Panc1 (cell line): ENCODE results near the gene DNM3. TPM values are rescaled to one million over a fixed set of nuclear protein-coding genes. Genes with fewer than 3 reads are reported as not detected.

Experiments
- ATAC-seq: fragments of 200-7000 bp; cut with Tn5 transposase; 2 replicates; pipeline ENCODE4 v1.9.1; 2020; ENCODE audit warnings: mild to moderate bottlenecking, moderate library complexity
- BruUV-seq: library from RNA; stranded (reverse); fragments of 400-500 nt; replicated peaks from 2 replicates; lab custom pipeline; 2021; lab: Mats Ljungman, UMichigan
- CTCF ChIA-PET: fragments of 300-600 bp; sonication (Branson Sonifier 250); formaldehyde crosslinking; loops from one replicate; lab custom pipeline; 2022; ENCODE audit warnings: antibody characterized with exemption; lab: Charles Lee
- POLR2A ChIA-PET: fragments of 300-600 bp; sonication (Branson Sonifier 250); formaldehyde crosslinking; loops from one replicate; lab custom pipeline; 2022; ENCODE audit warnings: antibody characterized with exemption; lab: Charles Lee
- DNase-seq: peaks from one replicate; pipeline ENCODE4 v3.0.0-alpha.2; 2010; ENCODE audit warnings: low read depth, low spot score
- H3K27ac ChIP-seq: 2 replicates; pipeline ENCODE4 v1.5.1; 2011; ENCODE audit warnings: mild to moderate bottlenecking, low read length, inconsistent platforms
- H3K27me3 ChIP-seq: fragments of 200-500 bp; sonication (Bioruptor generic); 2 replicates; pipeline ENCODE4 v1.6.0; 2014; ENCODE audit warnings: low read length, inconsistent platforms; ENCODE audit not compliant: control insufficient read depth, insufficient read depth
- H3K36me3 ChIP-seq: fragments of 200-500 bp; sonication (Bioruptor generic); 2 replicates; pipeline ENCODE4 v1.5.1; 2014; ENCODE audit warnings: inconsistent platforms, mild to moderate bottlenecking, low read length, moderate library complexity; ENCODE audit not compliant: control insufficient read depth, insufficient read depth
- H3K4me1 ChIP-seq: 2 replicates; pipeline ENCODE4 v1.5.1; 2011; ENCODE audit warnings: inconsistent platforms, mild to moderate bottlenecking, low read length, moderate library complexity; ENCODE audit not compliant: control insufficient read depth, insufficient read depth
- H3K4me3 ChIP-seq, 2 experiments: 2 replicates each; pipeline ENCODE4 v1.5.1; 2011 to 2012; ENCODE audit warnings: low read depth in 2 of 2, low read length in 2 of 2, mild to moderate bottlenecking in 2 of 2, inconsistent platforms in 1 of 2, moderate library complexity in 1 of 2
- H3K9me3 ChIP-seq: fragments of 200-500 bp; sonication (Bioruptor generic); 2 replicates; pipeline ENCODE4 v1.5.1; 2014; ENCODE audit warnings: low read depth, mild to moderate bottlenecking, inconsistent platforms, low read length, moderate library complexity; ENCODE audit not compliant: control insufficient read depth, insufficient read depth
- POLR2AphosphoS5 ChIP-seq: IDR thresholded peaks from 2 replicates; pipeline ENCODE4 v1.6.1; 2012; ENCODE audit warnings: mild to moderate bottlenecking, low read depth, low read length, moderate library complexity
- SIN3A ChIP-seq: IDR thresholded peaks from 2 replicates; pipeline ENCODE4 v1.6.1; 2012; ENCODE audit warnings: low read depth, mild to moderate bottlenecking, low read length, moderate library complexity, borderline replicate concordance; ENCODE audit not compliant: insufficient read depth
- TCF7L2 ChIP-seq: IDR thresholded peaks from 2 replicates; pipeline ENCODE4 v1.6.1; 2011; ENCODE audit warnings: mild to moderate bottlenecking, low read depth, low read length, inconsistent platforms
- in situ Hi-C: cut with HindIII; loops from 2 replicates; pipeline ENCODE4 v1.10.0; 2016; ENCODE audit warnings: low sequenced_read_pairs, low pct_unique_long_range_greater_than_20kb
- intact Hi-C: fragments of 100-400 bp; cut with micrococcal nuclease; formaldehyde crosslinking; loops from one replicate; pipeline ENCODE4 v1.10.0; 2022; ENCODE audit not compliant: unreplicated experiment
- total RNA-seq: library from RNA; stranded (reverse); gene quantifications from one replicate; pipeline ENCODE4 v1.2.1, GENCODE V29; 2021; ENCODE audit not compliant: unreplicated experiment
- TF ChIP-seq, protein P1 (sequence below), 2 experiments: IDR thresholded peaks; 2 replicates each; pipeline ENCODE4 v1.6.1; 2011 to 2012; ENCODE audit warnings: low read depth in 2 of 2, control low read depth in 1 of 2, low read length in 1 of 2, mild to moderate bottlenecking in 1 of 2, moderate library complexity in 1 of 2; ENCODE audit not compliant: insufficient read depth in 1 of 2
- TF ChIP-seq, protein P2 (sequence below): fragments of 450-650 bp; IDR thresholded peaks from 2 replicates; pipeline ENCODE4 v1.5.1; 2017; ENCODE audit warnings: mild to moderate bottlenecking

Gene DNM3
- total RNA-seq, 1 experiment from 2014 or later: 0.46 TPM

DNA sequence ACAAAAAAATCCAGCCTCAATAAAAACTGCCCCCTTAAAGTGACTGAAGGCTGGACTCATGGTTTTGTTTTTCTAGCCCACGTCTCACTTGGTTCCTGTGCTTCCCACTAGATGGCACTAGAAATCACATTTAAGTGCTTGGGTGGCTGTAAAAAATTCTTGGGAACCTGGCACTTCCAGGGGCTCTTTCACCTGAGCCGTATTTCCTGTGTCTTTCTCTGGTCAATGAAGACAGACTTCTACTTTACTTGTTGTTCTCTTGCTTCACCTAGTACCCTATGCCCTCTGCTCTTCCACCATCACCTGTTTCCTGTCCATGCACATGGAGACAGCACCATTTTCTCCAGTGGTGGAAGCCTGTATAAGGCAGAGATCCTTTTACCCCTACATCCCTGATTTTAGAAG is 39.8 kb upstream of the DNM3 start:
- peaks cover 5% of the 10 kb centered on the region; the same call in 1 of the 2 replicates for H3K36me3 ChIP-seq
- DNase-seq: peak; percentile 36
- intact Hi-C loops: loop anchor here (1.0 kb wide), 1 partner anchor 182 kb away; no protein-coding TSS in a partner anchor
- no peaks in the 10 kb centered on the region for H3K9me3 ChIP-seq
- TF ChIP-seq, protein P1, sequence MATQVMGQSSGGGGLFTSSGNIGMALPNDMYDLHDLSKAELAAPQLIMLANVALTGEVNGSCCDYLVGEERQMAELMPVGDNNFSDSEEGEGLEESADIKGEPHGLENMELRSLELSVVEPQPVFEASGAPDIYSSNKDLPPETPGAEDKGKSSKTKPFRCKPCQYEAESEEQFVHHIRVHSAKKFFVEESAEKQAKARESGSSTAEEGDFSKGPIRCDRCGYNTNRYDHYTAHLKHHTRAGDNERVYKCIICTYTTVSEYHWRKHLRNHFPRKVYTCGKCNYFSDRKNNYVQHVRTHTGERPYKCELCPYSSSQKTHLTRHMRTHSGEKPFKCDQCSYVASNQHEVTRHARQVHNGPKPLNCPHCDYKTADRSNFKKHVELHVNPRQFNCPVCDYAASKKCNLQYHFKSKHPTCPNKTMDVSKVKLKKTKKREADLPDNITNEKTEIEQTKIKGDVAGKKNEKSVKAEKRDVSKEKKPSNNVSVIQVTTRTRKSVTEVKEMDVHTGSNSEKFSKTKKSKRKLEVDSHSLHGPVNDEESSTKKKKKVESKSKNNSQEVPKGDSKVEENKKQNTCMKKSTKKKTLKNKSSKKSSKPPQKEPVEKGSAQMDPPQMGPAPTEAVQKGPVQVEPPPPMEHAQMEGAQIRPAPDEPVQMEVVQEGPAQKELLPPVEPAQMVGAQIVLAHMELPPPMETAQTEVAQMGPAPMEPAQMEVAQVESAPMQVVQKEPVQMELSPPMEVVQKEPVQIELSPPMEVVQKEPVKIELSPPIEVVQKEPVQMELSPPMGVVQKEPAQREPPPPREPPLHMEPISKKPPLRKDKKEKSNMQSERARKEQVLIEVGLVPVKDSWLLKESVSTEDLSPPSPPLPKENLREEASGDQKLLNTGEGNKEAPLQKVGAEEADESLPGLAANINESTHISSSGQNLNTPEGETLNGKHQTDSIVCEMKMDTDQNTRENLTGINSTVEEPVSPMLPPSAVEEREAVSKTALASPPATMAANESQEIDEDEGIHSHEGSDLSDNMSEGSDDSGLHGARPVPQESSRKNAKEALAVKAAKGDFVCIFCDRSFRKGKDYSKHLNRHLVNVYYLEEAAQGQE (IDR thresholded peaks at IDR 0.05; ENCODE audit: insufficient read depth in 1 of 2, low read depth in 2 of 2, low read length in 1 of 2): no peak
- TF ChIP-seq, protein P2, sequence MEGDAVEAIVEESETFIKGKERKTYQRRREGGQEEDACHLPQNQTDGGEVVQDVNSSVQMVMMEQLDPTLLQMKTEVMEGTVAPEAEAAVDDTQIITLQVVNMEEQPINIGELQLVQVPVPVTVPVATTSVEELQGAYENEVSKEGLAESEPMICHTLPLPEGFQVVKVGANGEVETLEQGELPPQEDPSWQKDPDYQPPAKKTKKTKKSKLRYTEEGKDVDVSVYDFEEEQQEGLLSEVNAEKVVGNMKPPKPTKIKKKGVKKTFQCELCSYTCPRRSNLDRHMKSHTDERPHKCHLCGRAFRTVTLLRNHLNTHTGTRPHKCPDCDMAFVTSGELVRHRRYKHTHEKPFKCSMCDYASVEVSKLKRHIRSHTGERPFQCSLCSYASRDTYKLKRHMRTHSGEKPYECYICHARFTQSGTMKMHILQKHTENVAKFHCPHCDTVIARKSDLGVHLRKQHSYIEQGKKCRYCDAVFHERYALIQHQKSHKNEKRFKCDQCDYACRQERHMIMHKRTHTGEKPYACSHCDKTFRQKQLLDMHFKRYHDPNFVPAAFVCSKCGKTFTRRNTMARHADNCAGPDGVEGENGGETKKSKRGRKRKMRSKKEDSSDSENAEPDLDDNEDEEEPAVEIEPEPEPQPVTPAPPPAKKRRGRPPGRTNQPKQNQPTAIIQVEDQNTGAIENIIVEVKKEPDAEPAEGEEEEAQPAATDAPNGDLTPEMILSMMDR: peak; percentile 85
- TF ChIP-seq TCF7L2 (no peak), SIN3A (no peak)
- ChIA-PET CTCF (interaction anchor here (0.6 to 4.1 kb wide), 5 partner anchors 42 to 206 kb away, joined by 3 to 27 read pairs (median 5); no protein-coding TSS in a partner anchor), POLR2A (no interaction called here)
- in situ Hi-C loops: no loop called here
- H3K27me3 ChIP-seq: no peaks in the 10 kb centered on the region
- no peaks in the 10 kb centered on the region for H3K4me1 ChIP-seq
- H3K4me3 ChIP-seq: no peak overlapping the region
- peak; percentile 59; the same call in 1 of the 2 replicates for ATAC-seq
- peak overlapping the region; percentile 40; the same call in 1 of the 2 replicates for H3K27ac ChIP-seq
- BruUV-seq: no TSS peak

DNA sequence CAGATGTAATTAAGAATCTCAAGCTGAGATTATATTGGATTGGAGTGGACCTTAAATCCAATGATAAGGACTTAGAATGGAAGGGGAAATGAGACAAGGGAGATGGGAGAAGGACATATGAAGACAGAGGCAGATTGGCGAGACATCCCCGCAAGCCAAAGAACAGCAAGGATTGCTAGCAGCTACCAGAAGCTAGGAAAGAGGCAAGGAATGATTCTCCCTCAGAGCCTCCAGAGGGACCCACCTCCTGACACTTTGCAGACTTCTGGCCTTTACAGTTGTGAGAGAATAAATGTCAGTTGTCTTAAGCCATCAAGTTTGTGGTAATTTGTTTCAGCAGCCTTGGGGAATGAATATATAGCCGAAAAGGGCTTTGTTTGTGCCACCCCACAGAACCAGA is 39.1 kb upstream of the DNM3 start:
- intact Hi-C loops (no loop called here), in situ Hi-C loops (no loop called here)
- DNase-seq: no peak
- H3K27ac ChIP-seq: no peak overlapping the region
- POLR2A ChIA-PET: interaction anchor here (0.6 kb wide), 1 partner anchor 15 kb away, joined by 3 read pairs; no protein-coding TSS in a partner anchor
- H3K4me1 ChIP-seq: no peaks in the 10 kb centered on the region
- H3K4me3 ChIP-seq: no peak overlapping the region
- TF ChIP-seq SIN3A: no peak
- no peak for TF ChIP-seq POLR2AphosphoS5
- TF ChIP-seq TCF7L2: no peak
- TF ChIP-seq, protein P1 (IDR thresholded peaks at IDR 0.05; ENCODE audit: insufficient read depth in 1 of 2, low read depth in 2 of 2, low read length in 1 of 2): no peak
- TF ChIP-seq, protein P2: no peak
- ATAC-seq: no peak
- peaks cover 3% of the 10 kb centered on the region; the same call in 1 of the 2 replicates for H3K36me3 ChIP-seq
- BruUV-seq: no TSS peak
- H3K27me3 ChIP-seq: no peaks in the 10 kb centered on the region
- no peaks in the 10 kb centered on the region for H3K9me3 ChIP-seq
- CTCF ChIA-PET: interaction anchor here (0.5 to 4.1 kb wide), 2 partner anchors 10 to 183 kb away, joined by 4 to 24 read pairs; no protein-coding TSS in a partner anchor
